ENCODE results near the gene NGFR.

NGFR gene

DNA sequence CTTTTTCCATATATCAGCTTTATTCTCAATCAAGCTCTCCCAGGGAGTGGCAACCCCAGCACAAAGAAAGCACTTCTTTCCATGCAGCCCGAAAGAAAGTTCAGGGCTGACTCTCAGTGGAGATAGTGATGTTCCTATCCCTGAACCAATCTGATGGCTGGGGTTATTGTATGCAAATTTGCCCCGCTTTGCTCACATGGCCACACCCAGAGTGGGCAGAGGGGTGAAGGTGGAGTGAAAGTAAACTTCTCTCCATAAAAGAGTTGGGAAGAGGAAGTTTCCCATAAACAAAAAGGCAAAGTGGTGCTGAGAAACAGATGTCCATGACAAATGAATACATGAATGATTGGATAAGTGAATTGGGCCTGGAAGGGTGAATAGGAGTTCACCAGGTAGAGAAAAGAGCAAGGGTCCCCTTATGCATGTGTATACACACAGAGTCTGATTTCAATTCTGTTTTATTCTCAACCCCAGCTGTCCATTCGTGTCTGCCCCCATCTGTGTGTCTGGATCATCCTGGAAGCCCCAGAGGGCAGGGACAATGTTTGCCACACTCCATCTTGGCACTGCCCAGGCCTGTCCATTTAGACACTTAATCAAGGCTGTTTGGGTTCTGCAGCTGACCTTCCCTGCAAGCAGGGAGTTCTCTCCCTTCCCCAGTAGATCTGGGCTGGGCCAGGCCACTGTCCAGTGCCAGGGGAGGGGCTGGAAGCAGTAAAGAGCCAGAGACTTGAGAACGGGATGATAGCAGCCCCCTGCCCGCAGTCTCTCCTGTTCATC is 14.1 kb upstream of the NGFR start:
- TF ChIP-seq, protein P1, sequence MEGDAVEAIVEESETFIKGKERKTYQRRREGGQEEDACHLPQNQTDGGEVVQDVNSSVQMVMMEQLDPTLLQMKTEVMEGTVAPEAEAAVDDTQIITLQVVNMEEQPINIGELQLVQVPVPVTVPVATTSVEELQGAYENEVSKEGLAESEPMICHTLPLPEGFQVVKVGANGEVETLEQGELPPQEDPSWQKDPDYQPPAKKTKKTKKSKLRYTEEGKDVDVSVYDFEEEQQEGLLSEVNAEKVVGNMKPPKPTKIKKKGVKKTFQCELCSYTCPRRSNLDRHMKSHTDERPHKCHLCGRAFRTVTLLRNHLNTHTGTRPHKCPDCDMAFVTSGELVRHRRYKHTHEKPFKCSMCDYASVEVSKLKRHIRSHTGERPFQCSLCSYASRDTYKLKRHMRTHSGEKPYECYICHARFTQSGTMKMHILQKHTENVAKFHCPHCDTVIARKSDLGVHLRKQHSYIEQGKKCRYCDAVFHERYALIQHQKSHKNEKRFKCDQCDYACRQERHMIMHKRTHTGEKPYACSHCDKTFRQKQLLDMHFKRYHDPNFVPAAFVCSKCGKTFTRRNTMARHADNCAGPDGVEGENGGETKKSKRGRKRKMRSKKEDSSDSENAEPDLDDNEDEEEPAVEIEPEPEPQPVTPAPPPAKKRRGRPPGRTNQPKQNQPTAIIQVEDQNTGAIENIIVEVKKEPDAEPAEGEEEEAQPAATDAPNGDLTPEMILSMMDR (conservative IDR thresholded peaks at IDR 0.05; ENCODE audit: low read depth, low read length), result no peak
- no peak for DNase-seq (ENCODE audit: low read depth)

DNA sequence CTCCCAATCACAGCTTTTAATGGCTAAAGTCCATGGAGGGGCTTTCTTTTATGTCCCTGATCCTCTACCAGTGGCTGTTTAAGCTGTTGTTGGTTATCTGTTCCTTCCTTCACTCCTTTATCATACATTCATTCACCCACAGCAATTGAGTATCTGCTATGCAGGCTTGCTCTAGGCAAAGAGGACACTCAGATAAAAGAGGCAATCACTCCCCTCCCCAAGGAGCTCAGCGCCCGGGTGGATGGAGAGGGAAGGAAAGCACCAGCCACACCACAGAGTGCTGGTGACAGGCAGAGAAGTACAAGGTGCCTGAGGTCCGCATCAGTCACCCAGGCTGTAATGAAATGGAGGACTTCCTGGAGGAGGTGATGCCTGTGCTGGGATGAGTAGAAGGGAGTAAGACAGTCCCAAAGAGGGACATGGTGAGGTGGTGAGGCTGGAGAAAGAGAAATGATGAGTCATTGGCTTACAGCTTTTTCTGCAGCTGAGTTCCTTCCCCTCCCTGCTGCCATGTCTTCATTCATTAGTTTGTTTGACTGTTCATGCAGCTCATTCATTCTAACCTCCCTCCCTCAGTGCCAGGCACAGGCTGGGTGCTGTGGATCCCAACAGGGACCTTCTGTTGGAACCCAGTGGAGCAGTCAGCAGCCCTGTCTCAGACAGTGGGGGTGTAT is 12.8 kb upstream of the NGFR start:
- TF ChIP-seq, protein P1 (conservative IDR thresholded peaks at IDR 0.05; ENCODE audit: low read depth, low read length), result no peak
- no peak overlapping the region for H3K4me3 ChIP-seq (ENCODE audit: low read length)
- peak; percentile 13 for DNase-seq (ENCODE audit: low read depth)

More for the DNA sequence above, 14.1 kb upstream of the NGFR start:
- no peak overlapping the region for H3K4me3 ChIP-seq (ENCODE audit: low read length)

DNA sequence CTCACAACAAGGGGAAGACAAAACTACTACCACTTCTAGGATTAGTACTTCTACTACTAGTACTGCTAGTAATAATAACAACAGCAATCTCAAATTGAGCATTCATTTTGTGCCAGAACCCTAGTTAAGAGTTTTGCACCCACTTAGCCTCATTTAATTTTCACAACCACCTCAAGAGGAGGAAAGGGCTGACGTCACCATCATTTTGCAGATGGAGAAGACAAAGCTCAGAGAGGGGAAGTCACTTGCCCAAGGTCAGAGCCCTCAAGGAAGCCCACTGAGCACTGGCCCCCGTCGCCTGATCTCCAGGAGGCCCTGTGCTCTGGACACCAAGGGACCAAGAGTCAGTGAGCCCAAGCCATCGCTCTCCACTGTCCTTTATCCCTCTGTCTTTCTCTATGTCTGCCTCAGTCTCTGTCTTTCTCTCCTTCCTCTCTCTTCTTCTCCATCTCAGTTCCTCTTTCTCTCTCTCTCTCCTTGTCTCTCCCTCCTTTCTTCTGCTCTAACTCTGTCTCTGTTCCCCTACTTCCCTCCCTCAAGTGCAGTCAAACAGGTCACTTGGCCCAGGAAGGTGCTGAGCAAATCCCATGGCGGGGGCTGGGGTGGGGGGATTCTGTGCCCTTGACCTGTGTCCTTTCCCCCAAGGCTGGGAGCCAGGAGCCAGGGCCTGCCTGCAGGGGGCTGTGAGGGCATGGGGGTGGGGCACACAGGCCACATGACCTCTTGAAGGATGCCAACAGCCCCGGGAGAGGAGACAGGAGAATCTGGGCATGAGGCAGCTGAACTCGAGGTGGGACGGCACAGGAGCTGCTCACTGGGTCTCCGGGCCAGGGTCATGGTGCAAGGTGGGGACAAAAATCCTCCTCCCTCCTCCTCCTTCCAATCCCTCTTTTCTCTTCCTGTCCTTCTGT is 11.2 kb upstream of the NGFR start:
- no peak for DNase-seq (ENCODE audit: low read depth)
- H3K4me3 ChIP-seq (ENCODE audit: low read length), result no peak overlapping the region
- TF ChIP-seq, protein P1 (conservative IDR thresholded peaks at IDR 0.05; ENCODE audit: low read depth, low read length), result no peak

GRCh38 chr17:49484588-49484987 is 10.5 kb upstream of the NGFR start:
- no peak for DNase-seq (ENCODE audit: low read depth)
- TF ChIP-seq, protein P1 (conservative IDR thresholded peaks at IDR 0.05; ENCODE audit: low read depth, low read length), result no peak

DNA sequence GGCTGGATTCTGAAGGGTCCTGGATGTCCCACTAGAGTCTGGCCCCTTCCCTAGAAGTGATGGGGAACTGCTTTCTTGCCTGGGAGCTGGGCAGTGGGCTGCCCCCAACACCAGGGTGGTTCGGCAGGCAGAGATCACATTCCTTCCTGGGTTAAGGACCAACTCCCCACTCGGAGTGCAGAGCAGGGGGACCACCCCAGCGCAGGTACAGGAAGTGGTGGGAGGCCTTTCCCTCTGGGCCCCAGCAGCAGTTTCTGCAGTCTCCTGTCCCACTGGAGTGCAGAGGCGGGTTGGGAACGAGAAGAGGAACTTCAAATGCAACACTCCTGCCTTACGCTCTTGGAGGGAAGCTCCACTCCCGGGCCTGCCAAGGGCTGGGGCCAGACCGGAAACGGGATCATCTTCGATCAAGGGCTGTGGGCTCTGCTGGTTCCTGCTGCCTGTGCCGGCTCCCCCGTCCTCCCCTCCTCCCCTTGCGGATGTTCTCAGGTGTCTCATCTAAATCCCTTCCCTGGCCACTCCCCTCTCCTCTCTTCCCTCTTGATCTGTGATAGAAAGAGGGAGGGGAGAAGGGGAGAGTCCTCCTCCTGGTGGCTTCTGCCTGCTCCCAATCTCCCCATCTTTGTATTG is 9.0 kb upstream of the NGFR start:
- no peak overlapping the region for H3K4me3 ChIP-seq (ENCODE audit: low read length)
- no peak for DNase-seq (ENCODE audit: low read depth)
- TF ChIP-seq, protein P1 (conservative IDR thresholded peaks at IDR 0.05; ENCODE audit: low read depth, low read length), result no peak

More at GRCh38 chr17:49484588-49484987, 10.5 kb upstream of the NGFR start:
- no peak overlapping the region for H3K4me3 ChIP-seq (ENCODE audit: low read length)

- no peak for DNase-seq (ENCODE audit: low read depth)
- H3K4me3 ChIP-seq (ENCODE audit: low read length), result no peak overlapping the region
- TF ChIP-seq, protein P1 (conservative IDR thresholded peaks at IDR 0.05; ENCODE audit: low read depth, low read length), result no peak
These were observed 7.9 kb upstream of the NGFR start for GRCh38 chr17:49487183-49487582.
